ENCODE data around the gene JARID2. TPM values are rescaled to one million over a fixed set of nuclear protein-coding genes. Genes with fewer than 3 reads are reported as not detected.

Gene JARID2
- total RNA-seq, 1 experiment from 2014 or later, result 23.6 TPM

DNA sequence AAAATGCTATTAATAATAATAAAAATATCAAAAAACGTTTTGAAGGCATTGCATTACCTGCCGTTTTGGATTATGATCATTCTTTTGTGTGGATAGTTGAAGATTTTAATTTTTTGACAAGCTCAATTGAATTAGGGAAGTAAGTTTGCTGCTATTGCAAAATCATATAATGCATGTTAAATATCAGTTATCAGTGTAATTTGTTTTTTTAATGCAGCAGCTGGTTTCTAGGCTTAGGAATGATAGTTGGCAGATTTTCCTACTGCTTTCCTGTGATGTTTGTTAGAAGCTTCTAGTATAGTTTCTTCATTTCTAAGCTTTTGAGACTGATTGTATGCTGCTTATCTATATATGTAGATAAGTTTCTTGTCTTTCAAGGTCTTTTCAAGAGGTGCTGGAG lies 99.0 kb downstream of the JARID2 start:
- Histone ChIP-seq H2AFZ (ENCODE audit: low read depth, low read length, poor library complexity, severe bottlenecking) (no peak overlapping the region), H3K4me2 (ENCODE audit: low read length) (no peak overlapping the region), H3K9me3 (ENCODE audit: control insufficient read depth in 1 of 2, insufficient read depth in 1 of 2, low read depth in 1 of 2, low read length in 2 of 2) (no peaks in the 10 kb centered on the region), H3K27ac (ENCODE audit: low read depth, low read length) (no peak overlapping the region), H3K36me3 (ENCODE audit: control insufficient read depth in 1 of 2, insufficient read depth in 2 of 2, low read length in 2 of 2) (no peaks in the 10 kb centered on the region), H3K9ac (ENCODE audit: low read length) (no peak overlapping the region), H3K4me3 (replicated peaks in 1 of 2; ENCODE audit: low read depth in 1 of 2, low read length in 2 of 2) (no peak overlapping the region), H3K79me2 (ENCODE audit: insufficient read depth, low read length) (peaks cover 87% of the 10 kb centered on the region), H3K27me3 (ENCODE audit: insufficient read depth, low read length) (no peaks in the 10 kb centered on the region), H4K20me1 (ENCODE audit: insufficient read depth) (0 out of 2 replicates have a peak, but pooled peaks cover 6% of the 10 kb centered on the region), H3K9me2 (ENCODE audit: insufficient read depth) (no peaks in the 10 kb centered on the region; the same call in 1 of the 2 replicates), H3K4me1 (ENCODE audit: control insufficient read depth in 1 of 2, insufficient read depth in 2 of 2, low read length in 2 of 2) (peaks cover 5 to 16% of the 10 kb centered on the region in 2 experiments)
- POLR2A ChIA-PET, result no interaction called here
- BruUV-seq (replicated peaks), result no TSS peak
- TF ChIP-seq EGR1 (IDR thresholded peaks at IDR 0.05; ENCODE audit: low read depth) (no peak), EZH2phosphoT487 (IDR thresholded peaks at IDR 0.05; ENCODE audit: borderline replicate concordance) (no peak), ELF1 (IDR thresholded peaks at IDR 0.05; ENCODE audit: borderline replicate concordance, low read depth) (no peak), JUND (IDR thresholded peaks at IDR 0.05) (no peak), CBX3 (IDR thresholded peaks at IDR 0.05; ENCODE audit: low read depth) (no peak), EZH2 (IDR thresholded peaks at IDR 0.05) (no peak), YY1 (IDR thresholded peaks at IDR 0.05; ENCODE audit: extremely low read depth, insufficient replicate concordance, low read depth, low read length) (no peak), SIN3A (IDR thresholded peaks at IDR 0.05; ENCODE audit: low read depth) (no peak), FOSL1 (IDR thresholded peaks at IDR 0.05; ENCODE audit: low read depth) (no peak), SRF (IDR thresholded peaks at IDR 0.05; ENCODE audit: low read depth) (no peak), ZNF274 (IDR thresholded peaks at IDR 0.05; ENCODE audit: low read depth, low read length) (no peak), CEBPB (IDR thresholded peaks at IDR 0.05; ENCODE audit: low read depth) (no peak), SP1 (IDR thresholded peaks at IDR 0.05; ENCODE audit: low read depth) (no peak)
- TF ChIP-seq, protein P1, sequence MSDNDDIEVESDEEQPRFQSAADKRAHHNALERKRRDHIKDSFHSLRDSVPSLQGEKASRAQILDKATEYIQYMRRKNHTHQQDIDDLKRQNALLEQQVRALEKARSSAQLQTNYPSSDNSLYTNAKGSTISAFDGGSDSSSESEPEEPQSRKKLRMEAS (IDR thresholded peaks at IDR 0.05), result no peak
- TF ChIP-seq, protein P2, sequence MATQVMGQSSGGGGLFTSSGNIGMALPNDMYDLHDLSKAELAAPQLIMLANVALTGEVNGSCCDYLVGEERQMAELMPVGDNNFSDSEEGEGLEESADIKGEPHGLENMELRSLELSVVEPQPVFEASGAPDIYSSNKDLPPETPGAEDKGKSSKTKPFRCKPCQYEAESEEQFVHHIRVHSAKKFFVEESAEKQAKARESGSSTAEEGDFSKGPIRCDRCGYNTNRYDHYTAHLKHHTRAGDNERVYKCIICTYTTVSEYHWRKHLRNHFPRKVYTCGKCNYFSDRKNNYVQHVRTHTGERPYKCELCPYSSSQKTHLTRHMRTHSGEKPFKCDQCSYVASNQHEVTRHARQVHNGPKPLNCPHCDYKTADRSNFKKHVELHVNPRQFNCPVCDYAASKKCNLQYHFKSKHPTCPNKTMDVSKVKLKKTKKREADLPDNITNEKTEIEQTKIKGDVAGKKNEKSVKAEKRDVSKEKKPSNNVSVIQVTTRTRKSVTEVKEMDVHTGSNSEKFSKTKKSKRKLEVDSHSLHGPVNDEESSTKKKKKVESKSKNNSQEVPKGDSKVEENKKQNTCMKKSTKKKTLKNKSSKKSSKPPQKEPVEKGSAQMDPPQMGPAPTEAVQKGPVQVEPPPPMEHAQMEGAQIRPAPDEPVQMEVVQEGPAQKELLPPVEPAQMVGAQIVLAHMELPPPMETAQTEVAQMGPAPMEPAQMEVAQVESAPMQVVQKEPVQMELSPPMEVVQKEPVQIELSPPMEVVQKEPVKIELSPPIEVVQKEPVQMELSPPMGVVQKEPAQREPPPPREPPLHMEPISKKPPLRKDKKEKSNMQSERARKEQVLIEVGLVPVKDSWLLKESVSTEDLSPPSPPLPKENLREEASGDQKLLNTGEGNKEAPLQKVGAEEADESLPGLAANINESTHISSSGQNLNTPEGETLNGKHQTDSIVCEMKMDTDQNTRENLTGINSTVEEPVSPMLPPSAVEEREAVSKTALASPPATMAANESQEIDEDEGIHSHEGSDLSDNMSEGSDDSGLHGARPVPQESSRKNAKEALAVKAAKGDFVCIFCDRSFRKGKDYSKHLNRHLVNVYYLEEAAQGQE (IDR thresholded peaks at IDR 0.05; ENCODE audit: low read depth), result no peak
- TF ChIP-seq, protein P3, sequence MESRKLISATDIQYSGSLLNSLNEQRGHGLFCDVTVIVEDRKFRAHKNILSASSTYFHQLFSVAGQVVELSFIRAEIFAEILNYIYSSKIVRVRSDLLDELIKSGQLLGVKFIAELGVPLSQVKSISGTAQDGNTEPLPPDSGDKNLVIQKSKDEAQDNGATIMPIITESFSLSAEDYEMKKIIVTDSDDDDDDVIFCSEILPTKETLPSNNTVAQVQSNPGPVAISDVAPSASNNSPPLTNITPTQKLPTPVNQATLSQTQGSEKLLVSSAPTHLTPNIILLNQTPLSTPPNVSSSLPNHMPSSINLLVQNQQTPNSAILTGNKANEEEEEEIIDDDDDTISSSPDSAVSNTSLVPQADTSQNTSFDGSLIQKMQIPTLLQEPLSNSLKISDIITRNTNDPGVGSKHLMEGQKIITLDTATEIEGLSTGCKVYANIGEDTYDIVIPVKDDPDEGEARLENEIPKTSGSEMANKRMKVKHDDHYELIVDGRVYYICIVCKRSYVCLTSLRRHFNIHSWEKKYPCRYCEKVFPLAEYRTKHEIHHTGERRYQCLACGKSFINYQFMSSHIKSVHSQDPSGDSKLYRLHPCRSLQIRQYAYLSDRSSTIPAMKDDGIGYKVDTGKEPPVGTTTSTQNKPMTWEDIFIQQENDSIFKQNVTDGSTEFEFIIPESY (IDR thresholded peaks at IDR 0.05; ENCODE audit: extremely low read depth, insufficient replicate concordance, low read length), result no peak
- CTCF ChIA-PET, result no interaction called here
- ATAC-seq (no peak), DNase-seq (ENCODE audit: low read depth, low spot score) (no peak)
- intact Hi-C loops (cut with micrococcal nuclease), result no loop called here
- RAD21 ChIA-PET (ENCODE audit: low non-redundant PET in 1 of 2, low total read pairs in 2 of 2, uncharacterized antibody in 2 of 2, unreplicated experiment in 2 of 2), result no interaction called here
